Natural killer cell (primary cell): ENCODE results near the gene MCM8. TPM values are rescaled to one million over a fixed set of nuclear protein-coding genes. Genes with fewer than 3 reads are reported as not detected.

Source experiments
- ATAC-seq, 3 donors: fragments of 150-1000 bp in 2 of 3; fragments of 200-7000 bp in 1 of 3; cut with Tn5 transposase; 1 replicate in 1 of 3; 2 replicates in 2 of 3; pipeline ENCODE4 v1.10.0; 2021; ENCODE audit warnings: mild to moderate bottlenecking in 2 of 3, moderate library complexity in 2 of 3
- DNase-seq, 2 donors: peaks; one replicate each; pipeline versions ENCODE4 v3.0.0 to v3.0.0-alpha.2; 2013 to 2021; ENCODE audit warnings: mixed read lengths in 1 of 2
- H3K27ac ChIP-seq: one replicate; pipeline ENCODE4 v1.5.1; 2013; ENCODE audit warnings: mild to moderate bottlenecking, low read length
- H3K27me3 ChIP-seq: one replicate; pipeline ENCODE4 v1.6.1; 2013; ENCODE audit warnings: low read length; ENCODE audit not compliant: control insufficient read depth, insufficient read depth
- H3K36me3 ChIP-seq: one replicate; pipeline ENCODE4 v1.6.1; 2013; ENCODE audit warnings: low read length; ENCODE audit not compliant: control insufficient read depth, insufficient read depth
- H3K4me1 ChIP-seq: one replicate; pipeline ENCODE4 v1.6.1; 2013; ENCODE audit warnings: low read length; ENCODE audit not compliant: control insufficient read depth, insufficient read depth
- H3K4me3 ChIP-seq: one replicate; pipeline ENCODE4 v1.5.1; 2013; ENCODE audit warnings: low read length
- H3K9me3 ChIP-seq: one replicate; pipeline ENCODE4 v1.6.1; 2013; ENCODE audit warnings: low read length; ENCODE audit not compliant: control insufficient read depth, insufficient read depth
- H3K27ac Mint-ChIP-seq, 2 donors: one replicate each; pipeline ENCODE4 v1.8.0; 2022; ENCODE audit warnings: mild to moderate bottlenecking in 2 of 2, mixed read lengths in 2 of 2, moderate library complexity in 1 of 2
- H3K27me3 Mint-ChIP-seq, 2 donors: one replicate each; pipeline ENCODE4 v1.8.0; 2022; ENCODE audit warnings: low read depth in 2 of 2, mixed read lengths in 2 of 2
- H3K36me3 Mint-ChIP-seq: one replicate; pipeline ENCODE4 v1.8.0; 2022; ENCODE audit warnings: mixed read lengths
- H3K4me1 Mint-ChIP-seq, 2 donors: one replicate each; pipeline ENCODE4 v1.8.0; 2022; ENCODE audit warnings: mixed read lengths in 2 of 2
- H3K4me3 Mint-ChIP-seq: one replicate; pipeline ENCODE4 v1.8.0; 2022; ENCODE audit warnings: mild to moderate bottlenecking, moderate library complexity, mixed read lengths
- H3K9me3 Mint-ChIP-seq, 2 donors: one replicate each; pipeline ENCODE4 v1.8.0; 2022; ENCODE audit warnings: mixed read lengths in 2 of 2
- WGBS: methylation state at CpG from one replicate; pipeline ENCODE4 v1.1.7; 2013; ENCODE audit warnings: missing lambda C conversion rate; ENCODE audit not compliant: insufficient coverage; 5-methylcytosine and 5-hydroxymethylcytosine counted together
- intact Hi-C: fragments of 100-400 bp; cut with micrococcal nuclease; formaldehyde crosslinking; loops from one replicate; pipeline ENCODE4 v1.14.2; 2022
- total RNA-seq, 4 donors: library from RNA; stranded (reverse); fragments of 120-200 nt in 1 of 4; gene quantifications; one replicate each; pipeline versions ENCODE4 v1.2.3 to v1.2.4, GENCODE V29; 2013 to 2022
- TF ChIP-seq, protein P1 (sequence below): fragments of 200-600 bp; IDR thresholded peaks from one replicate; pipeline ENCODE4 v1.8.0; 2022; ENCODE audit warnings: antibody characterized with exemption

MCM8 gene
- total RNA-seq, 3 donors from 2014 or later (not counting 1 experiment from before 2014, with no cell fraction given) = 8.1 to 14.3 (median 9.0) TPM

DNA sequence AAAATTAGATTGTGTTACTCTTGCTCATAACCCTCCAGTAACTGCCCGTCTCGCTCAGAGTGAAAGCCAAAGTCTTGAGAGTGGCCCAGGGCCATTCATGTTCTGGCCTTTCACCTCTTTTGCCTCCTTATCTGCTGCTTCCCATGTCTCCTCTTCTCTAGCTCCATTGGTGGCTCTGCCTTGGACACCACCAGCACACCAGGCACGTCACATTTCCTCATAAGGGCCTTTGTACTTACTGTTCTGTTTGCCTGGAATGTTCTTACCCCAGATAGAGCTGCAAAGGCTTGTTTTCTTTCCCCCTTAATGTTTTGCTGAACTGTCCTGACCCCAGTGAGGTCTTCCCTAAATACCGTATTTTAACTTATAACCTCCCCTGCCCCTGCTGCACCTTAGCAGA lies 29.3 kb downstream of the MCM8 start:
- no peaks in the 10 kb centered on the region for H3K9me3 Mint-ChIP-seq
- Histone ChIP-seq H3K27me3 (no peaks in the 10 kb centered on the region), H3K36me3 (peaks cover 25% of the 10 kb centered on the region), H3K4me1 (no peaks in the 10 kb centered on the region), H3K27ac (no peak overlapping the region), H3K4me3 (no peak overlapping the region), H3K9me3 (no peaks in the 10 kb centered on the region)
- H3K4me3 Mint-ChIP-seq = no peak overlapping the region
- WGBS = over 99% methylated on average over 4 of the region's 4 CpGs
- H3K27me3 Mint-ChIP-seq = no peaks in the 10 kb centered on the region
- intact Hi-C loops = no loop called here
- ATAC-seq = no peak
- peaks cover 20% of the 10 kb centered on the region for H3K36me3 Mint-ChIP-seq
- TF ChIP-seq, protein P1, sequence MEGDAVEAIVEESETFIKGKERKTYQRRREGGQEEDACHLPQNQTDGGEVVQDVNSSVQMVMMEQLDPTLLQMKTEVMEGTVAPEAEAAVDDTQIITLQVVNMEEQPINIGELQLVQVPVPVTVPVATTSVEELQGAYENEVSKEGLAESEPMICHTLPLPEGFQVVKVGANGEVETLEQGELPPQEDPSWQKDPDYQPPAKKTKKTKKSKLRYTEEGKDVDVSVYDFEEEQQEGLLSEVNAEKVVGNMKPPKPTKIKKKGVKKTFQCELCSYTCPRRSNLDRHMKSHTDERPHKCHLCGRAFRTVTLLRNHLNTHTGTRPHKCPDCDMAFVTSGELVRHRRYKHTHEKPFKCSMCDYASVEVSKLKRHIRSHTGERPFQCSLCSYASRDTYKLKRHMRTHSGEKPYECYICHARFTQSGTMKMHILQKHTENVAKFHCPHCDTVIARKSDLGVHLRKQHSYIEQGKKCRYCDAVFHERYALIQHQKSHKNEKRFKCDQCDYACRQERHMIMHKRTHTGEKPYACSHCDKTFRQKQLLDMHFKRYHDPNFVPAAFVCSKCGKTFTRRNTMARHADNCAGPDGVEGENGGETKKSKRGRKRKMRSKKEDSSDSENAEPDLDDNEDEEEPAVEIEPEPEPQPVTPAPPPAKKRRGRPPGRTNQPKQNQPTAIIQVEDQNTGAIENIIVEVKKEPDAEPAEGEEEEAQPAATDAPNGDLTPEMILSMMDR = no peak
- peaks cover 0 to 3% of the 10 kb centered on the region in 2 donors for H3K4me1 Mint-ChIP-seq
- H3K27ac Mint-ChIP-seq = peak overlapping the region in 1 of 2 donors; percentile 15
- no peak for DNase-seq

DNA sequence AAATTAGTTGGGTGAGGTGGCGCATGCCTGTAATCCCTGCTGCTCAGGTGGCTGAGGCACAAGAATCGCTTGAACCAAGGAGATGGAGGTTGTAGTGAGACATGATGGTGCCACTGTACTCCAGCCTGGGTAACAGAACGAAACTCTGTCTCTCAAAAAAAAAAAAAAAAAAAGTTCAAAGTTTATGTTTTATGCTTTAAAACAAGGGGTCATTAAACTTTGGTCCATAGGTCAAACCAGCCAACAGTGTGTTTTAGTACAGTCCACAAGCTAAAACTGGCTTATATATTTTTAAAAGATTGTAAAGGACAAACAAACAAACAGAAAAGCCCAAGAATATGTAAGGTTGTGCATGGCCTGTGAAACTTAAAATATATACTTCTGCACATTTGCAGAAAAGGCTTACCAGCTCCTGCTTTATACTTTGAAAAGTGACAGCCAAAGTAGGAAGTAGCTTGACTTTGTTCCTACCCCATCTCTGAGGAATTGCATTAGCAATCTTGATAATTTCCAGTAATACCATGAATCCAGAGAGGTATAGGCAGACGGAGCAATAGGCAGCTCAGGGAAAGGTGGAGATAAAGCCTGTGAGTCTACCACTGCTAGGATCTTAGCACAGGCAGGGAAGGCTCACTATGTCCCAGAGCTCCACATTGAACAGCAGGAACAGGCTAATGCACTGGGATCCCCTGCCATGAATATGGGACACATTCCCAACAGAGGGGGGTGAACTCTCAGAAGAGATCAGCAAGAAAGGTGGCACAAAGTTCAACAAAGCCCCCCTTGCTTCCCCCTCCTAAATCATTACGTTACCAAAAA lies 30.5 kb downstream of the MCM8 start:
- no peak overlapping the region for H3K4me3 ChIP-seq
- no peaks in the 10 kb centered on the region for H3K4me1 ChIP-seq
- intact Hi-C loops = no loop called here
- Mint-ChIP-seq H3K36me3 (peaks cover 20% of the 10 kb centered on the region), H3K4me3 (no peak overlapping the region), H3K9me3 (no peaks in the 10 kb centered on the region), H3K27ac (no peak overlapping the region), H3K27me3 (no peaks in the 10 kb centered on the region), H3K4me1 (peaks cover 0 to 3% of the 10 kb centered on the region in 2 donors)
- H3K27me3 ChIP-seq = no peaks in the 10 kb centered on the region
- no peak for DNase-seq
- peaks cover 27% of the 10 kb centered on the region for H3K36me3 ChIP-seq
- TF ChIP-seq, protein P1 = no peak
- WGBS = 79% methylated on average over 5 of the region's 5 CpGs
- H3K27ac ChIP-seq = no peak overlapping the region
- no peaks in the 10 kb centered on the region for H3K9me3 ChIP-seq
- no peak for ATAC-seq

DNA sequence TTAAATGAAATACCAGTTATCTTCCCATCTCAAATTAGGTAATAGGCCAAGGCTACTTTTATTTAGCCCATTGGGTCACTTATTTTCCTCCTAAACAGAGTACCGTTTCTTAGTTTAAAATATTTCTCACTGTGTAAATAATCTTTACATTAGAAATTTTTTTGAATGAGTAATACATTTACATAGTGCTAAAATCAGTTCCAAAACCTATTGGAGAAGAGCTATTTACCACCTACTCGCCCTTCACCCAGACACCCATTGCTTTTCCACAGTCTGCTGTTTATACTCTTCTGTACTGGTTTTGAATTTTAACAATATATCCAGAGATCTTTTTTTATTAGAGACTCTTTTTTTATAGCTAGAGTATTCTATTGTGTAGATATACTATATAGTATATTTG lies 36.9 kb downstream of the MCM8 start:
- H3K27ac ChIP-seq = no peak overlapping the region
- intact Hi-C loops = no loop called here
- Mint-ChIP-seq H3K27me3 (no peaks in the 10 kb centered on the region), H3K4me3 (no peak overlapping the region), H3K36me3 (peaks cover 7% of the 10 kb centered on the region), H3K9me3 (no peaks in the 10 kb centered on the region), H3K4me1 (peaks cover 0 to 9% of the 10 kb centered on the region in 2 donors), H3K27ac (no peak overlapping the region)
- H3K36me3 ChIP-seq = peaks cover 24% of the 10 kb centered on the region
- DNase-seq = no peak
- no peak for ATAC-seq
- TF ChIP-seq, protein P1 = no peak
- no peak overlapping the region for H3K4me3 ChIP-seq
- no CpG with 5 or more reads among the region's 2 CpGs for WGBS
- no peaks in the 10 kb centered on the region for H3K27me3 ChIP-seq
- no peaks in the 10 kb centered on the region for H3K9me3 ChIP-seq
- no peaks in the 10 kb centered on the region for H3K4me1 ChIP-seq

DNA sequence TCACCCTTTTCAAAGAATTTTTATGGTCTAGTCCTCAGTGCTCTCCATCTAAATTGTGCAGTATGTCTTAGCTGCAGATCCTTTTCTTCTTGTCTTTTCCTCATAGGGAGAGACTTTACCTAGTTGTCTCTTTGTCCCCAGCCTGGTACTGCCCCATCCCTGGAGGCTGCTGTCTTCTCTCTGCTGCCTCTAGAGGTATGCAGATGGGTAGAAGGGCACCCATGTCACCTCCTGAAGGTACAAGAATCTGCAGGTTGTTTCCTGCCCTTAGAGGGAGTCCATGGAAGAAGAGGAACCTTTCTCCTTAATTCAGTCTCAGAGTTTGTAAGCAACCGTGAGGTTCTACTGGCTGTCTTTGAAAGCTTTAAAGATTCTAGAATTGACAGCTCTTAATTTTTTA lies 39.1 kb downstream of the MCM8 start:
- Histone ChIP-seq H3K27me3 (no peaks in the 10 kb centered on the region), H3K4me1 (peaks cover under 1% of the 10 kb centered on the region), H3K4me3 (no peak overlapping the region), H3K36me3 (peaks cover 22% of the 10 kb centered on the region), H3K27ac (no peak overlapping the region), H3K9me3 (no peaks in the 10 kb centered on the region)
- DNase-seq (no peak), ATAC-seq (no peak)
- Mint-ChIP-seq H3K27ac (no peak overlapping the region), H3K4me3 (no peak overlapping the region), H3K9me3 (no peaks in the 10 kb centered on the region), H3K4me1 (peaks cover 0 to 9% of the 10 kb centered on the region in 2 donors), H3K27me3 (no peaks in the 10 kb centered on the region), H3K36me3 (peaks cover 7% of the 10 kb centered on the region)
- intact Hi-C loops = no loop called here
- TF ChIP-seq, protein P1 = no peak
- 88% methylated on average over 1 of the region's 1 CpG for WGBS
